A673 (cell line): ENCODE measurements around the gene HS3ST5. TPM values are rescaled to one million over a fixed set of nuclear protein-coding genes. Genes with fewer than 3 reads are reported as not detected.

ENCODE experiments used
- BruUV-seq: library from RNA; stranded (reverse); fragments of 400-500 nt; replicated peaks from 2 replicates; lab custom pipeline; 2021; lab: Mats Ljungman, UMichigan
- CTCF ChIA-PET: fragments of 300-600 bp; sonication (Branson Sonifier 250); formaldehyde crosslinking; loops from one replicate; lab custom pipeline; 2022; ENCODE audit warnings: antibody characterized with exemption; lab: Charles Lee
- POLR2A ChIA-PET: fragments of 300-600 bp; sonication (Branson Sonifier 250); formaldehyde crosslinking; loops from one replicate; lab custom pipeline; 2022; ENCODE audit warnings: antibody characterized with exemption; ENCODE audit not compliant: low non-redundant PET; lab: Charles Lee
- DNase-seq: peaks from one replicate; pipeline ENCODE4 v3.0.0-alpha.2; 2015; ENCODE audit warnings: low spot score
- H3K27ac ChIP-seq: fragments of 200-600 bp; sonication (generic); 2 replicates; pipeline ENCODE4 v1.5.1; 2016; ENCODE audit warnings: mixed run types, low read depth, mild to moderate bottlenecking, mixed read lengths, antibody characterized with exemption, low read length; ENCODE audit not compliant: poor library complexity, severe bottlenecking
- H3K27me3 ChIP-seq: fragments of 200-600 bp; sonication (generic); replicated peaks from 2 replicates; pipeline ENCODE4 v1.6.1; 2017; ENCODE audit warnings: mixed run types, low read depth, mild to moderate bottlenecking, mixed read lengths, antibody characterized with exemption, low read length; ENCODE audit not compliant: insufficient read depth, poor library complexity
- H3K36me3 ChIP-seq: fragments of 200-600 bp; sonication (generic); 2 replicates; pipeline ENCODE4 v1.6.1; 2016; ENCODE audit warnings: mixed run types, mild to moderate bottlenecking, mixed read lengths, antibody characterized with exemption, low read length; ENCODE audit not compliant: insufficient read depth, poor library complexity, severe bottlenecking
- H3K4me1 ChIP-seq: fragments of 200-600 bp; sonication (generic); 2 replicates; pipeline ENCODE4 v1.6.1; 2017; ENCODE audit warnings: mixed run types, mild to moderate bottlenecking, mixed read lengths, antibody characterized with exemption, low read length; ENCODE audit not compliant: insufficient read depth, poor library complexity, severe bottlenecking
- H3K4me3 ChIP-seq: fragments of 200-600 bp; sonication (generic); 2 replicates; pipeline ENCODE4 v1.5.1; 2016; ENCODE audit warnings: low read depth, mixed run types, mild to moderate bottlenecking, mixed read lengths, low read length; ENCODE audit not compliant: poor library complexity, severe bottlenecking
- H3K9me3 ChIP-seq: fragments of 200-600 bp; sonication (generic); 2 replicates; pipeline ENCODE4 v1.6.1; 2016; ENCODE audit warnings: mixed run types, low read depth, mild to moderate bottlenecking, mixed read lengths, antibody characterized with exemption, low read length; ENCODE audit not compliant: poor library complexity, severe bottlenecking
- EZH2 ChIP-seq: fragments of 200-600 bp; sonication (generic); IDR thresholded peaks from 2 replicates; pipeline ENCODE4 v1.6.1; 2017; ENCODE audit warnings: borderline replicate concordance, low read depth, mild to moderate bottlenecking, mixed read lengths, antibody characterized with exemption, low read length; ENCODE audit not compliant: poor library complexity, severe bottlenecking
- intact Hi-C: fragments of 100-400 bp; cut with micrococcal nuclease; formaldehyde crosslinking; loops from one replicate; pipeline ENCODE4 v1.10.0; 2022; ENCODE audit not compliant: unreplicated experiment
- total RNA-seq: library from RNA; stranded (reverse); gene quantifications from 2 replicates; pipeline ENCODE4 v1.2.3, GENCODE V29; 2021
- TF ChIP-seq, protein P1 (sequence below): fragments of 300-800, 200-600 bp; sonication (generic); conservative IDR thresholded peaks from 2 replicates; pipeline ENCODE4 v1.5.1; 2017; ENCODE audit warnings: low read depth, mild to moderate bottlenecking, antibody characterized with exemption, low read length, moderate library complexity, mixed read lengths

HS3ST5 gene
- total RNA-seq, 1 experiment from 2014 or later, result not detected

DNA sequence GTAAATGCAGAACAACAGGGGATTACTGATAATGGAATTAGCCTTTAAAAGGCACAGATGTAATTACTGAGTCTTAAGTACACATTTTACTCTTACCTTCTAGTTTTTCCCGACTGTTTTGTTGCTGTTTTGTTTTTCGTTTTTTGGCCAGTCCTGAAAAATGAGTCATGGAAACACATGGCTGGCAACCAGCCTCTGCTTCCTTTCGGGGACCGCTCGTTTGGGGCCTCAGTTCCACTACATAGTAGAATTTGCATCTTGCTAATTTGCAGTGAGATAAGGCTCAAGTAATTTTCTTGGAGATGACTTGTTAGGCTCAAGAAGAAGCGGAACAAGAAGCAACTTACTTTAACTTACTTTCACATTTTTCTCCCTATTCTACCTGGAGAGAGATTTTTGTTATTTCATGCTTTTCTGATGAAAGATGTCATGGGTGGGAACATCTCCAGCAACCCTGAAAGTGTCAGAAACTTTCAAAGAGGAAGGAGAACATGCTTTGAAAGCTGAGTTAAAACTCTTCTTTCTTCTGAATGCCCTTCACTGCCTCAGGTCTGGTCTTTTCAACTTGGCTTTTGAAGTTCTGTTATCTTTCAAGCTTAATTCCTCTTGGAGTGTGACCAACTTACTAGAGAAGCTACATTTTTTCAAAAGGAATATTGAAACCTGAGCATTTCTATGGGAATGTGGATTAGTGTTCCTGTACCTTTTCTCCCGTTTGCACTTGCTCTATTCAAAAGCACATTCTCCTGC lies 300.4 kb downstream of the HS3ST5 start:
- CTCF ChIA-PET, result no interaction called here
- DNase-seq, result no peak
- POLR2A ChIA-PET, result interaction anchor here (0.7 kb wide), 1 partner anchor 460 kb away, joined by 3 read pairs; no protein-coding TSS in a partner anchor
- Histone ChIP-seq H3K36me3 (no peaks in the 10 kb centered on the region), H3K27ac (no peak overlapping the region), H3K9me3 (no peaks in the 10 kb centered on the region), H3K4me3 (no peak overlapping the region), H3K4me1 (no peaks in the 10 kb centered on the region), H3K27me3 (no peaks in the 10 kb centered on the region)
- BruUV-seq, result no TSS peak
- TF ChIP-seq, protein P1, sequence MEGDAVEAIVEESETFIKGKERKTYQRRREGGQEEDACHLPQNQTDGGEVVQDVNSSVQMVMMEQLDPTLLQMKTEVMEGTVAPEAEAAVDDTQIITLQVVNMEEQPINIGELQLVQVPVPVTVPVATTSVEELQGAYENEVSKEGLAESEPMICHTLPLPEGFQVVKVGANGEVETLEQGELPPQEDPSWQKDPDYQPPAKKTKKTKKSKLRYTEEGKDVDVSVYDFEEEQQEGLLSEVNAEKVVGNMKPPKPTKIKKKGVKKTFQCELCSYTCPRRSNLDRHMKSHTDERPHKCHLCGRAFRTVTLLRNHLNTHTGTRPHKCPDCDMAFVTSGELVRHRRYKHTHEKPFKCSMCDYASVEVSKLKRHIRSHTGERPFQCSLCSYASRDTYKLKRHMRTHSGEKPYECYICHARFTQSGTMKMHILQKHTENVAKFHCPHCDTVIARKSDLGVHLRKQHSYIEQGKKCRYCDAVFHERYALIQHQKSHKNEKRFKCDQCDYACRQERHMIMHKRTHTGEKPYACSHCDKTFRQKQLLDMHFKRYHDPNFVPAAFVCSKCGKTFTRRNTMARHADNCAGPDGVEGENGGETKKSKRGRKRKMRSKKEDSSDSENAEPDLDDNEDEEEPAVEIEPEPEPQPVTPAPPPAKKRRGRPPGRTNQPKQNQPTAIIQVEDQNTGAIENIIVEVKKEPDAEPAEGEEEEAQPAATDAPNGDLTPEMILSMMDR, result no peak
- no peak for TF ChIP-seq EZH2
- intact Hi-C loops, result no loop called here

DNA sequence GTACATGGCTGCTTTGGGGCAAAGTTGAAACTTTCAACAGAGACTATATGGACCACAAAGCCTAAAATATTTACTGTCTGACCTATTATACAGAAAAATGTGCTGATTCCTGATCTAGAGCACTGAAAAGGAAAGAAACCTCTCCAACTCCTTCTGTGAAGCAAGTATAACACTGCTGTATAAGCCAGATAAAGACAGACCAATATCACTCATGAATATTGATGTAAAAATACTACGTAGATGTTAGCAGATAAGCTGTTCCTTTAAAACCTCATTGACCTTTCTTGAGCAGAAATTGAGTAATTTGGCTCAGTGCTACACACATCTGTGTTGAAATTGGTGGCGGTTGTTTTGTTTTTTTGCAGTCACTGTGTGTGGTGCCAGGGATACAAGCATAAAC lies 302.0 kb downstream of the HS3ST5 start:
- H3K4me3 ChIP-seq, result no peak overlapping the region
- H3K36me3 ChIP-seq, result no peaks in the 10 kb centered on the region
- TF ChIP-seq, protein P1, result no peak
- no peak for TF ChIP-seq EZH2
- intact Hi-C loops, result no loop called here
- POLR2A ChIA-PET, result no interaction called here
- H3K4me1 ChIP-seq, result no peaks in the 10 kb centered on the region
- H3K27ac ChIP-seq, result no peak overlapping the region
- DNase-seq, result no peak
- no peaks in the 10 kb centered on the region for H3K27me3 ChIP-seq
- CTCF ChIA-PET, result no interaction called here
- no TSS peak for BruUV-seq
- H3K9me3 ChIP-seq, result no peaks in the 10 kb centered on the region

DNA sequence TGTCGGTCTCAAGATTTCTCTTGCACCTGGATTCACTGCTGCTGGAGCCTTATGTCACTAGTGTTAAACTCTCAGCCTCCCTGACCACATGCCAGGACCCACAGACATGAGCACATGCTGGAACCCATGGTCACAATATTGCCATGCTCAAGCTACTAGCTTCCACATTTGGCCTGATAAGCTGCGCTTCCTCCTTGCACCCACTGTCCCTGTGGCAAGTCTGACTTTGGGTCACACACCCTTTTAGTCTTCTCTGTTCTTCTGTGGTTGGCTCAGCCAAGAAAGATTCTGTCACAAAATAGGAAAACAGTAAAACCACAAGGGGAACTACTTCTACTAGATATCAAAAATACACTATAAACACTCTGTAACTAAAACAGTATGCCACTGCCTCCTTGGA lies 303.0 kb downstream of the HS3ST5 start:
- BruUV-seq, result no TSS peak
- Histone ChIP-seq H3K4me1 (no peaks in the 10 kb centered on the region), H3K36me3 (no peaks in the 10 kb centered on the region), H3K9me3 (no peaks in the 10 kb centered on the region), H3K27me3 (no peaks in the 10 kb centered on the region), H3K27ac (no peak overlapping the region), H3K4me3 (no peak overlapping the region)
- intact Hi-C loops, result no loop called here
- DNase-seq, result no peak
- TF ChIP-seq EZH2, result no peak
- TF ChIP-seq, protein P1, result no peak
- ChIA-PET POLR2A (no interaction called here), CTCF (no interaction called here)
